Activated CD4-positive, alpha-beta T cell treated with anti-CD3 and anti-CD28 coated beads, Interleukin-2, Interleukin-4, amounts not matched to agents 100 ng/mL and 50 ng/mL, durations not matched to agents 16 hours and 8 hours (primary cell): ENCODE data around the gene ELK4.

Source experiments
- DNase-seq: peaks from one replicate; pipeline ENCODE4 v3.0.0-alpha.2; 2020; ENCODE audit warnings: low spot score

Gene ELK4

GRCh38 chr1:205631768-205632668 is at the start of gene ELK4:
Gene ELK4 (minus strand): TSS chr1:205632011. CDS start chr1:205623882, 8,129 bp downstream.
- peak; percentile 99 for DNase-seq

- DNase-seq = no peak
Observed at GRCh38 chr1:205681364-205681763, 49.6 kb upstream of the ELK4 start.

- DNase-seq = peak; percentile 8
Observed at GRCh38 chr1:205680073-205680851, 48.5 kb upstream of the ELK4 start, which contains the start of gene SLC45A3. Gene SLC45A3 (minus strand): TSS chr1:205680509. CDS start chr1:205664656, 15,853 bp downstream.

GRCh38 chr1:205678286-205679111 is 46.7 kb upstream of the ELK4 start:
- DNase-seq = no peak

- DNase-seq = no peak
Observed at GRCh38 chr1:205677167-205677566, 45.4 kb upstream of the ELK4 start.

GRCh38 chr1:205676597-205676996 is 44.8 kb upstream of the ELK4 start:
- DNase-seq = no peak

GRCh38 chr1:205676002-205676401 is 44.2 kb upstream of the ELK4 start:
- DNase-seq = no peak

GRCh38 chr1:205675247-205675646 is 43.4 kb upstream of the ELK4 start:
- no peak for DNase-seq

- no peak for DNase-seq
Observed at GRCh38 chr1:205672970-205673369, 41.2 kb upstream of the ELK4 start.

- no peak for DNase-seq
Observed at GRCh38 chr1:205672395-205672889, 40.6 kb upstream of the ELK4 start.

GRCh38 chr1:205670611-205671430 is 39.0 kb upstream of the ELK4 start:
- DNase-seq = no peak

- DNase-seq = no peak
Observed at GRCh38 chr1:205670150-205670446, 38.3 kb upstream of the ELK4 start.

GRCh38 chr1:205669341-205670149 is 37.7 kb upstream of the ELK4 start:
- DNase-seq = no peak

GRCh38 chr1:205668951-205669340 is 37.1 kb upstream of the ELK4 start:
- DNase-seq = no peak

- DNase-seq = no peak
Observed at GRCh38 chr1:205667909-205668643, 36.3 kb upstream of the ELK4 start.

GRCh38 chr1:205666372-205667166 is 34.8 kb upstream of the ELK4 start:
- no peak for DNase-seq

- no peak for DNase-seq
Observed at GRCh38 chr1:205665201-205666045, 33.6 kb upstream of the ELK4 start.
